Rectal smooth muscle tissue (tissue), 1 donor: ENCODE measurements around the gene CSTPP1.
A peak's percentile ranks its signal among the peaks of the same experiment; 100 is the strongest.

Experiments used
- H3K27ac ChIP-seq: one replicate; pipeline ENCODE4 v1.7.0; 2013; ENCODE audit warnings: low read depth, low read length, inconsistent platforms
- H3K27me3 ChIP-seq: one replicate; pipeline ENCODE4 v1.7.0; 2013; ENCODE audit warnings: low read length; ENCODE audit not compliant: control insufficient read depth, insufficient read depth
- H3K36me3 ChIP-seq: one replicate; pipeline ENCODE4 v1.7.0; 2013; ENCODE audit warnings: low read length; ENCODE audit not compliant: control insufficient read depth, insufficient read depth
- H3K4me1 ChIP-seq: one replicate; pipeline ENCODE4 v1.7.0; 2013; ENCODE audit warnings: low read length; ENCODE audit not compliant: control insufficient read depth, insufficient read depth
- H3K4me3 ChIP-seq: one replicate; pipeline ENCODE4 v1.7.0; 2013; ENCODE audit warnings: low read length
- H3K9ac ChIP-seq: one replicate; pipeline ENCODE4 v1.7.0; 2013; ENCODE audit warnings: low read length

Gene CSTPP1

DNA sequence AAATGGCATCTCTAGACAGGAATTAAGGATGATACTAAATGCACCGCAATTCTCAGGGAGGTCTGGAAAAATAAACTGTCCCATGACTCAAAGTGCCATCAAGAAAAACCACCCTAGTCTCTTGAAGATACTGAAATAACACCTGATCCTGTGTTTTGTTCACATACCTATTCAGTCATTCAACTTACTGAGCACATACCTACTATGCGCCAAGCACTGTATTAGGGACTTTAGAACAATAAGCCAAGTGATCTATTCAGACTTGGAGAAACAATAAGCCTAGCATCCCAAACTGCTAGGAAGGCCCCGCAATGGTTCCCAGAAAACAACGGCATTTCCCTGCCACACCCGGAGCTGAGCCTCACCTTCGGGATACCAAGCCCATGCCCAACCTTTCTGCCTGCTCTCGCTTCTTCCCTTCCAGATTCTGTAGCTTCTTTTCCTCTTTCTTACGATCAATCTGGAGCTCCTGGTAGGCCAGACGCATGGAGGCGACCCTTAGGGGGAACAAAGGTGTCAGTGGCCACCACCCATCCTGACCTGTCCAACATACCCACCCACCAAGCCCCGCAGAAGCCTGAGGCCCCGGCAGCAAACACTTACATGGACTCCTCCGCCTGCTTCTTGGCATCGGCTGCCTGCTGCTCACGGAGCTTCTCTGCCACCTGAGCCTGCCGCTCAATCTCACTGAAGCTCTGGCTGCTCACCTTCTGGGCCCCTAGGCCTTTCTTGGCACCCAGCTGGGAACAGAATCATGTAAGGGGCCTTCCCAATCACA is 234.7 kb downstream of the CSTPP1 start:
- Histone ChIP-seq H3K36me3 (peaks cover 35% of the 10 kb centered on the region), H3K4me3 (no peak overlapping the region), H3K9ac (no peak overlapping the region), H3K27me3 (no peaks in the 10 kb centered on the region), H3K4me1 (peaks cover 21% of the 10 kb centered on the region), H3K27ac (peak overlapping the region; percentile 3)

DNA sequence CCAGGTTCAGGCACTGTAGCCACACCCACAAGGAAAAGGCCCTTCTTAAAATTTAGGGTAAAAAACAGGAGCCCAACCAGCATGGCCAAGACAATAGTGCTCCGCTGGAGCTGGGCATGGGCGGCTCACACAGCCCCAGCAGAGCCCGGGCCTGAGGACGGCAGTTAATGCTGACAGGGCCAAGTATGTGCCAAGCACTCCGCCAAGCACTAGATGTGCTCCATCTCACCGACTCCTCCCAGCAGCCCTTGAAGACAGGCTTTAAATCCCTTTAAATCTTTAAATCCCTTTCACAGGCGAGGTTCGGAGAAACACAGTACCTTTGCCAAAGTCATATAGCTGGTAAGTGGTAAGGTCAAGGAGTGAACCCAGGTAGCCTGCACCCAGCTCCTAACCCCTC is 235.3 kb downstream of the CSTPP1 start:
- Histone ChIP-seq H3K4me1 (peaks cover 21% of the 10 kb centered on the region), H3K27me3 (no peaks in the 10 kb centered on the region), H3K4me3 (no peak overlapping the region), H3K9ac (no peak overlapping the region), H3K27ac (peak overlapping the region; percentile 3), H3K36me3 (peaks cover 29% of the 10 kb centered on the region)

DNA sequence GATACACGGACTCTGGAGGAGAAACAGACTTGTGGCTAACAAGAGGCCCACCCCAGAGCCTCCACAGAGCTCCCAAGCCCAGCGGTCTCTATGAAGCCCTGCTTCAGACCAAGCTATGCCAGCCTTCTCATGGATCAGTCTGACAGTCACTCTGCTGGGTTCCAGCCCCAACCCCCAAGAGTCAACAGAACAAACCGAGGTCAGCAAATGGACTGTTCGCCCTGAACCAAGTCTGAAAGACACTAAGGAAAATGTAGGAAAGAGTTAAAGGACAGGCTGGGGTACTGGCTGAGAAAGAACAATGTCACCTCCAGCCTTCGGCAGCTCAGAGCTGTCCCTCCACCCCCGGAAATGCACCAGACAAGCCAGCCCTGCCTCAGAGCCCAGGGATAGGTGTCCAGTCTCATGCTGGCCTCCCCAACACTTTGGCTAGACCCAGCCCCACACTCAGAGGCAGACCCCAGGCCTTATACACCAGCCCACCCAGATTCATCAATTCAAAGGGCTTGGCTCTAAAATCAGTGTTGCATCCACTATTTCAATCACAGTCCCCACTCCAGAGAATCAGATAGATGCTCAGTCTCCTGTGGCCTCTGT is 236.3 kb downstream of the CSTPP1 start:
- H3K27me3 ChIP-seq: no peaks in the 10 kb centered on the region
- peaks cover 23% of the 10 kb centered on the region for H3K36me3 ChIP-seq
- peak overlapping the region; percentile 3 for H3K27ac ChIP-seq
- no peak overlapping the region for H3K4me3 ChIP-seq
- H3K4me1 ChIP-seq: peaks cover 26% of the 10 kb centered on the region
- H3K9ac ChIP-seq: no peak overlapping the region

DNA sequence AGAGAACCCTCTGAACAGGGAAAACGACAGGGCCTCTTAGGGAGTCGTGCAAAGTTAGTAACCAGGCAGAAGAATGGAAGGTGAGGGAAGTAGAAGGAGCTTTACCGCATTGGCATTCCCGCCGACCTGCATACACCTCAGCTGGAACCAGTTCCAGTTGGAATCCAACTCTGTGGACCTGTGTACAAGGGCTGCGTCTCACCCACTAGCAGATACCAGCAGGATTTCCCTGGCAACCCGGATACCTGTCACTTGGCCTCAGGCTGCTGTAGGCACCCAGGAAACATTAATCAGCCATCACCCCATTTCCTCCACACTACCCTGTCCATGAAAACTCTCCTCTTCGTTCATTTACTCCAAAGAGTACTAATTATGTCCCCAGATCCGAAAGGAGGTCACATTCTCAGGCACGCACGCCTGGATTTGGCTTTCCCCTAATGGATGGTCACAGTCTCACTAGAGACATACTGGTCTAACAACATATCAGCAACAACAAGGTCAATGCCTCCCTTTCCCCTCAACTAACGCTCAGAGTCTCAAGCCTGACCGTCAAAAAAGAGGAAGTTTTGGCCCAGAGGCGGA is 239.3 kb downstream of the CSTPP1 start:
- Histone ChIP-seq H3K27me3 (no peaks in the 10 kb centered on the region), H3K4me3 (peak overlapping the region; percentile 93), H3K36me3 (peaks cover 22% of the 10 kb centered on the region), H3K27ac (peak overlapping the region; percentile 88), H3K4me1 (peaks cover 27% of the 10 kb centered on the region), H3K9ac (peak overlapping the region; percentile 82)

DNA sequence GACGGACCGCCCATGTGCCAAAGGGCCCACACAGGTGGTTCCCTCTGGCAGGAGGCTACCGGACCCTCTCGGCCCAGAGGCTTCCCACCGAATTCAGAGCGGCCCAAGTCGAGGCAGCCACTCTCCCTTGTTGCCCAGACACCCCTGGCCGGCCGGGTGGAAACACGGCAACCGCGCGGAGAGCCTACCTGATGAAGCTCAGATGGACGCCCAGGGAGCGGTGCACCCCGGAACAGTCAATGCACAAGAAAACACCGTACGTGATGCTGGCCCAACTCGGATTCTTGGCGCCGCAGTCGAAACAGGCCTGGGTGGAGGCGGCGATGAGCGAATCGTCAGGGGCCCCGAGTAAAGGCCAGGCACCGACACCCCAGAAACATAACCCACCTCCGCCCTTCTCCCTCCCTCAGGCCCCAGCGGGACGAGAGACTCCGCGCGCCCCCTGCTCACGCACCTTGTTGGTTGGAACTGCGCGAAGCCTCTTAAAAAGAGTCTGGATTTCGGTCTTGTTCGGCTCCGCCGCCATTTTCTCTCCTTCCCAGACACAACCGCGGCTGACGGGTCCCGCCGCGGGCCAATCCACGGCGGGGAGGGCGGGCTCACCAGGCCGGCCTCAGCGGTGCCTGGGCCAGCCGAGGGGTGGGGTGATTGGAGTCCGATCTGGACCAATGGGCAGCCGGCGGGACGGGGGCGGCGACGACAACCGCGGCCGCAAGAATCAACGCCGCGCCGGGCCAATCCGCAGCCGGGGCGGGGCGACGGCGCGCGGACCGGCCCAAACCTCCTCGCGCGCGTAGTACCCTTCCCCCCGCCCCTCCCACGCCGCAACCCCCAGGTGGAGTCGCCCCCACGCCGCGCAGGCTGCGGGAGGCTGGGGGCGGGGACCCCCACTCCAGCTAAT is 240.0 kb downstream of the CSTPP1 start, which contains the start of gene ARFGAP2:
TSS of gene ARFGAP2 (minus strand) at position 552 of the 901 bp plus-strand sequence. CDS start at position 526, 26 bp downstream.
- Histone ChIP-seq H3K4me3 (peak within 1 kb of the TSS; percentile 93), H3K36me3 (peaks cover 22% of the 10 kb centered on the region), H3K27me3 (no peaks in the 10 kb centered on the region), H3K4me1 (peaks cover 25% of the 10 kb centered on the region), H3K27ac (peak within 1 kb of the TSS; percentile 96), H3K9ac (peak within 1 kb of the TSS; percentile 85)

DNA sequence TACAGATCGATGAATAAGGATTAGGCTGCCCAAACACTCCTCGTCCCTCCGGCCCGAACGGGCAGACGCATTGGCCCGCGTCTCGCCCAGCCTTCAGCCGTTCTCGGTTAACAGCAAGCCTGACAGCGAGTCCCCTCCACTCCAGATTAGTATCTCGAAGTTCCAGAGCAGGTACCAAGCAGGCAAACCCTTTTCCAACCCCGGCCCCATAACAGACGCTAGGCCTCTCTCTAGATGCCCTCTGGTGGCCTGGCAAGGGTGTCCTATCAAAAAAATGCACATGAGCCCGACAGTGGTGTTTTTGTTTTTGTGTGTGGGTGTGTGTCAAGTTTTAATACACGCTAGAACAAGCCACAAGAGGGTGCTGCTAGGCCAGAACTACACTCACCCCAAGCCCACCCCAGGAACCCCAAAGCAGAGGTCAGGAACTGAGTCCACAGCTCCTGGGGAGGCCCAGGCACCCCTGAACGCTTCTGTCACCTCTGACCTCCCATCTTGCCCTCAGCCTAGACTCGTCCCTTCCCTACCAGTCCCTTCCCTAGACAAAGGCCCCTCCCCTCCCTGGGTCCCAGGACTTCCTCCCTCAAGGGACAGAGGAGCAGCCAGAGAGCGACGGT is 240.8 kb downstream of the CSTPP1 start:
- peaks cover 19% of the 10 kb centered on the region for H3K4me1 ChIP-seq
- H3K27me3 ChIP-seq: no peaks in the 10 kb centered on the region
- H3K9ac ChIP-seq: peak overlapping the region; percentile 85
- peak overlapping the region; percentile 96 for H3K27ac ChIP-seq
- H3K4me3 ChIP-seq: peak overlapping the region; percentile 79
- peaks cover 17% of the 10 kb centered on the region for H3K36me3 ChIP-seq

DNA sequence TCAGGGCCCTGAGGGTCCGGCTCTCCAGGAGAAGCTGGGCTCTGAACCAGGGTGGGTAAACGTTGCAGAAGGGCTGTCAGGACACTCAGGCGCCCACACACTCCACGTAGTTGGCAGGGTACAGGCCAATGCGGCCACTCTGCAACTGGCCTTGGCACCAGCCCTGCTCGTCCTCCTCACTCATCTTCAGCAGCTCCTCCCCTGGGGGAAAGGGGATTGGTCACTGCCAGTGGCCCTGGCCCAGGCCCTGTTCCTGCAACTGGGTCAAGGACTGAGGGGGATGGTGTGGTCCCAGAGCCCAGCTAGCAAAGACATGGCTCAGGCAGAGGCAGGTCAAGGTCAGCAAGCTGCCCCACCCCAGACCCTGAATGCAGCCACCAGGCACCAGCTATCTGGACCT is 241.3 kb downstream of the CSTPP1 start:
- Histone ChIP-seq H3K4me3 (peak overlapping the region; percentile 79), H3K27ac (peak overlapping the region; percentile 96), H3K4me1 (peaks cover 17% of the 10 kb centered on the region), H3K36me3 (peaks cover 12% of the 10 kb centered on the region), H3K27me3 (no peaks in the 10 kb centered on the region), H3K9ac (peak overlapping the region; percentile 21)

DNA sequence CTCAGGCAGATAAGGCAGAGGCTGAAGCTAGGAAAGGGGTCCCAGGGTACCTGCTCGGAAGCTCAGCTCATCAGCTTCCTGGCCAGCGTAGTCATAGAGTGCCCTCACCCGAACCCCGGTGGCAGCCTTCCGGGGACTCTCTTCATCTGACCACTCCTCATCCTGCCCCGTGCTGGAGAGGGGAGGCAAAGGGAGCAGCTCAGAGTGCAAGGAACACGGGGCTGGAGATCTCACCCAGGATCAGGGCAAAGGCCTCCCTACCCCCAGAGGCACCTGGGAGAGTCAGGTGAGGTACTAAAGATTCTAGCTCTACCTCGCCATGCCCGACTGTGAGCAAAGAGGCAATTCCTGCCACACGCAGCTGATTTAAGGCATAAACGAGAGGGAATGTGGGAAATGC is 241.8 kb downstream of the CSTPP1 start:
- Histone ChIP-seq H3K36me3 (peaks cover 9% of the 10 kb centered on the region), H3K9ac (no peak overlapping the region), H3K4me3 (no peak overlapping the region), H3K27me3 (no peaks in the 10 kb centered on the region), H3K4me1 (peaks cover 19% of the 10 kb centered on the region), H3K27ac (peak overlapping the region; percentile 96)

DNA sequence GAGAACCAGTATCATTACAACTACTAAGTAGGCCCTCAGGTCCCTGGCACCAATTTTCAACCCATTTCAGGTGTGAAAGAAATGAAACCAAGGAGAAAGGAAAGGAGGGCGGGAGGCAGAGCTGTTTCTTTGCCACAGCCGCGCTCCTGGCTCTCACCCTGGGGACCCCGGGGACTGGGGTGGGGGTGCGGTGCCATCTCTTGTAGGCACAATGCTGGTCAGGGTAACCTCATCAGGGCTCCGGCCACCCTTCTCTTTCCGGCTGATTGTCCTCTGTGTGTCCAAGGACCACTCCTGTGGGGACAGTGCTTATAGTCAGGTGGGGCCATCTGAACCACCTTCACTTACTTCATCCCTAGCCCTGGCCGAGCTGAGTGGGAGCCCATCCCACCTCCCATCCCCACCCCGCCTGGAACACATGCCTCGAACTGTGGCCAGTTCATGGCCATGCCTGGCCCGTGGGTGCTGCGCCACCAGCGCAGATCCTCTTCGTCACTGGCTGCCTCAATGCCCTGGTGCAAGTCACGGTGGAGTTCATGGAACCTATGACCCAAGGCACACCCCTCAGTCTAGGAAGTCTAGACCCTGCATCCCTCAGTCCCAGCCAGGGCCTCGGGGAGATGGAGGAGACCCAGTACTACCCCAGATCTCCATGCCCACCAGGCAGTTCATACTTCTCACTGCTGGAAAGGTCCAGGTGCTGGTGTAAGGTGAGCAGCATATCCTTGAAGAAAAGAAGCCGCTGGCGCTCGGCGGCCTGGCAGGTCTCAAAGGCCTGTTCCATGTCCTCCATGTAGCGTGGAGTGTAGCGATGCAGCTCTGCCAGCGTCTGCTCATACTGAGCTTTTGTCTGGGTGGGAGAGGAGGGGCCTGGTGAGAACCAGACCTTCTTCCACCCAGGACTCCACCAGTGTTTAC is 242.4 kb downstream of the CSTPP1 start:
- Histone ChIP-seq H3K4me1 (peaks cover 20% of the 10 kb centered on the region), H3K9ac (no peak overlapping the region), H3K4me3 (no peak overlapping the region), H3K36me3 (peaks cover 3% of the 10 kb centered on the region), H3K27me3 (peaks cover under 1% of the 10 kb centered on the region), H3K27ac (no peak overlapping the region)

DNA sequence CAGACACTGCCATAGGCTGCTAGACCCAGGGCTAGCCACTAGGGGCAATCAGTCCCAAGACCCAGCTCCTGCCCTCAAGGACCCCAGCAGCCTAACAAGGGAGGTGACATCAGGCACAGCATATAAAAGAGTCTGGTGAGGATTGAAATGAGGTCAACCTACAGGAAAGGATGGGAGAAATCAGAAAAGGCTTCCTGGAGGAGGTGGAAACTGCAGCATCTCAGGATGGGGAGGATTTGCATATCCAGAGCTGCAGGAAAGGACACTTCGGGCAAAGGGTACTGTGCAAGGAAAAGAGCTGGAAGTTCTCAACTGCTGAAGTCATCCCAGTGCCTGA is 243.1 kb downstream of the CSTPP1 start:
- H3K4me1 ChIP-seq: peaks cover 23% of the 10 kb centered on the region
- no peak overlapping the region for H3K9ac ChIP-seq
- H3K4me3 ChIP-seq: no peak overlapping the region
- H3K27ac ChIP-seq: no peak overlapping the region
- H3K36me3 ChIP-seq: peaks cover 3% of the 10 kb centered on the region
- peaks cover 3% of the 10 kb centered on the region for H3K27me3 ChIP-seq
